Measurements from ENCODE around the gene URGCP. TPM values are rescaled to one million over a fixed set of nuclear protein-coding genes. Genes with fewer than 3 reads are reported as not detected.

The URGCP gene
- total RNA-seq, 2 experiments from 2014 or later: 24.5 to 25.0 TPM

Other genes with a start within 250 kb of the URGCP start
- gene COA1, start 177.1 kb downstream of the URGCP start, total RNA-seq: 10 to 100 TPM; 95.8 to 96.7 TPM
- gene BLVRA, start 147.9 kb downstream of the URGCP start, total RNA-seq: 10 to 100 TPM; 12.8 to 14.6 TPM
- gene MRPS24, start 37.1 kb downstream of the URGCP start, total RNA-seq: 10 to 100 TPM; 61.7 to 74.4 TPM
- gene UBE2D4, start 19.8 kb upstream of the URGCP start, total RNA-seq: 1 to 10 TPM; 6.8 to 8.4 TPM
- gene SPDYE1, start 91.3 kb upstream of the URGCP start, total RNA-seq: not detected
- 10 to 100 TPM; 82.1 to 84.8 TPM for gene DBNL, start 138.1 kb upstream of the URGCP start, total RNA-seq
- 1 to 10 TPM; 1.1 to 1.5 TPM for gene PGAM2, start 159.0 kb upstream of the URGCP start, total RNA-seq
- gene POLM, start 175.9 kb upstream of the URGCP start, total RNA-seq: 10 to 100 TPM; 35.7 to 42.0 TPM
- 10 to 100 TPM; 15.9 to 22.6 TPM for gene AEBP1, start 197.7 kb upstream of the URGCP start, total RNA-seq
- gene POLD2, start 217.0 kb upstream of the URGCP start, total RNA-seq: 10 to 100 TPM; 44.0 to 48.9 TPM
- gene MYL7, start 234.7 kb upstream of the URGCP start, total RNA-seq: not detected

All from CD8-positive, alpha-beta T cell (primary cell).